WTC11 (cell line): ENCODE measurements around the gene FAU. TPM values are rescaled to one million over a fixed set of nuclear protein-coding genes. Genes with fewer than 3 reads are reported as not detected.

Experiments
- ATAC-seq: fragments of 200-7000 bp; cut with Tn5 transposase; 2 replicates; pipeline ENCODE4 v1.10.0; 2021; ENCODE audit warnings: mild to moderate bottlenecking, moderate library complexity
- CTCF ChIA-PET: fragments of 300-600 bp; sonication (Branson Sonifier 250); formaldehyde crosslinking; loops from one replicate; lab custom pipeline; 2021; ENCODE audit warnings: antibody characterized with exemption; lab: Charles Lee
- POLR2A ChIA-PET: fragments of 350-600 bp; sonication (Branson Sonifier 250); formaldehyde crosslinking; loops from one replicate; lab custom pipeline; 2021; ENCODE audit warnings: antibody characterized with exemption; lab: Charles Lee
- DNase-seq: peaks from one replicate; pipeline ENCODE4 v3.0.0; 2021; ENCODE audit warnings: low spot score
- H3K27ac Mint-ChIP-seq: 2 replicates; pipeline ENCODE4 v1.8.0; 2021; ENCODE audit warnings: mixed read lengths
- H3K27me3 Mint-ChIP-seq: 2 replicates; pipeline ENCODE4 v1.8.0; 2021; ENCODE audit warnings: low read depth, mild to moderate bottlenecking, moderate library complexity, mixed read lengths
- H3K36me3 Mint-ChIP-seq: 2 replicates; pipeline ENCODE4 v1.8.0; 2021; ENCODE audit warnings: mixed read lengths
- H3K4me1 Mint-ChIP-seq: 2 replicates; pipeline ENCODE4 v1.8.0; 2022; ENCODE audit warnings: mixed read lengths
- H3K4me3 Mint-ChIP-seq: 2 replicates; pipeline ENCODE4 v1.8.0; 2021; ENCODE audit warnings: mild to moderate bottlenecking, moderate library complexity, mixed read lengths
- H3K9me3 Mint-ChIP-seq: 2 replicates; pipeline ENCODE4 v1.8.0; 2021; ENCODE audit warnings: mixed read lengths
- AR ChIP-seq: fragments of 250-450 bp; sonication (Bioruptor Pico); IDR thresholded peaks from 2 replicates; pipeline ENCODE4 v1.9.0; 2021; ENCODE audit warnings: mild to moderate bottlenecking
- ARID4B ChIP-seq: sonication (generic); formaldehyde crosslinking; IDR thresholded peaks from 2 replicates; pipeline ENCODE4 v1.8.0; 2023; ENCODE audit warnings: missing genetic modification reagents, mild to moderate bottlenecking, borderline replicate concordance
- ATF6 ChIP-seq: sonication (generic); formaldehyde crosslinking; IDR thresholded peaks from 2 replicates; pipeline ENCODE4 v1.8.1; 2023; ENCODE audit warnings: mild to moderate bottlenecking, missing genetic modification reagents
- CTCF ChIP-seq: fragments of 200-600 bp; IDR thresholded peaks from 2 replicates; pipeline ENCODE4 v1.8.0; 2022; ENCODE audit warnings: antibody characterized with exemption
- E2F5 ChIP-seq: sonication (generic); formaldehyde crosslinking; IDR thresholded peaks from 2 replicates; pipeline ENCODE4 v1.8.1; 2022; ENCODE audit warnings: mild to moderate bottlenecking, moderate library complexity, missing genetic modification reagents
- ELF4 ChIP-seq: sonication (generic); formaldehyde crosslinking; IDR thresholded peaks from 2 replicates; pipeline ENCODE4 v1.8.1; 2022; ENCODE audit warnings: low read depth, mild to moderate bottlenecking, moderate library complexity, missing genetic modification reagents
- GTF2I ChIP-seq: fragments of 250-450 bp; sonication (Bioruptor Pico); conservative IDR thresholded peaks from 2 replicates; pipeline ENCODE4 v1.4.0; 2021; ENCODE audit warnings: mild to moderate bottlenecking
- MXD4 ChIP-seq: fragments of 250-450 bp; sonication (Bioruptor Pico); IDR thresholded peaks from 2 replicates; pipeline ENCODE4 v1.8.0; 2021; ENCODE audit warnings: mild to moderate bottlenecking, moderate library complexity, borderline replicate concordance
- PRRX2 ChIP-seq: fragments of 250-450 bp; sonication (Bioruptor Pico); IDR thresholded peaks from 2 replicates; pipeline ENCODE4 v1.8.0; 2021; ENCODE audit warnings: mild to moderate bottlenecking
- RORB ChIP-seq: fragments of 250-450 bp; sonication (Bioruptor Pico); IDR thresholded peaks from 2 replicates; pipeline ENCODE4 v1.9.0; 2021; ENCODE audit warnings: mild to moderate bottlenecking
- TP53 ChIP-seq: sonication (generic); formaldehyde crosslinking; IDR thresholded peaks from 2 replicates; pipeline ENCODE4 v1.8.1; 2023; ENCODE audit warnings: mild to moderate bottlenecking, missing genetic modification reagents
- ZBTB43 ChIP-seq: sonication (generic); formaldehyde crosslinking; IDR thresholded peaks from 2 replicates; pipeline ENCODE4 v1.8.1; 2023; ENCODE audit warnings: mild to moderate bottlenecking, missing genetic modification reagents
- ZNF138 ChIP-seq: sonication (generic); formaldehyde crosslinking; conservative IDR thresholded peaks from 2 replicates; pipeline ENCODE4 v1.8.1; 2022; ENCODE audit warnings: mild to moderate bottlenecking, moderate library complexity, missing genetic modification reagents
- ZNF219 ChIP-seq: sonication (generic); formaldehyde crosslinking; IDR thresholded peaks from 2 replicates; pipeline ENCODE4 v1.8.0; 2023; ENCODE audit warnings: missing genetic modification reagents, mild to moderate bottlenecking, borderline replicate concordance
- ZNF232 ChIP-seq: sonication (generic); formaldehyde crosslinking; IDR thresholded peaks from 2 replicates; pipeline ENCODE4 v1.8.0; 2022; ENCODE audit warnings: mild to moderate bottlenecking, missing genetic modification reagents
- ZNF317 ChIP-seq: sonication (generic); formaldehyde crosslinking; IDR thresholded peaks from 2 replicates; pipeline ENCODE4 v1.8.1; 2023; ENCODE audit warnings: low read depth, mild to moderate bottlenecking, moderate library complexity, missing genetic modification reagents, borderline replicate concordance
- total RNA-seq: library from RNA; stranded (reverse); gene quantifications from 3 replicates; pipeline ENCODE4 v1.2.3, GENCODE V29; 2021
- TF ChIP-seq, protein P1 (sequence below): fragments of 250-450 bp; sonication (Bioruptor Pico); IDR thresholded peaks from 2 replicates; pipeline ENCODE4 v1.9.0; 2021; ENCODE audit warnings: mild to moderate bottlenecking
- TF ChIP-seq, protein P2 (sequence below): sonication (generic); formaldehyde crosslinking; conservative IDR thresholded peaks from 2 replicates; pipeline ENCODE4 v1.8.1; 2022; ENCODE audit warnings: mild to moderate bottlenecking, missing genetic modification reagents

The FAU gene
- total RNA-seq, 1 experiment from 2014 or later = 991 TPM

DNA sequence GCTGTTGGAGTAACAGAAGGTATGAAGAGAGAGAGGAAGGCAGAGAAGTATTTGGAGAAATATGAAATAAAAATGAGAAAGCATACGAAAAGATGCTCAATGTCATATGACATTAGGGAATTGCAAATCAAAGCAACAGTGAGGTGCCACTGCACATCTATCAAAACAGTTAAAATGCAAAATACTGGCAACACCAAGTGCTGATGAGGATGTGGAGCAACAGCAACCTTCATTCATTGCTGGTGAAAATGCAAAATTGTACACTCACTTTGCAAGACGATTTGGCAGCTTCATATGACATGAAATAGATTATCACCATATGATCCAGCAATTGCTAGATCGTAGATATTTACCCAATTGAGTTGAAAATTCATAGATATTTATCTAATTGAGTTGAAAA is 38.7 kb upstream of the FAU start:
- ChIA-PET POLR2A (no interaction called here), CTCF (no interaction called here)
- TF ChIP-seq, protein P1, sequence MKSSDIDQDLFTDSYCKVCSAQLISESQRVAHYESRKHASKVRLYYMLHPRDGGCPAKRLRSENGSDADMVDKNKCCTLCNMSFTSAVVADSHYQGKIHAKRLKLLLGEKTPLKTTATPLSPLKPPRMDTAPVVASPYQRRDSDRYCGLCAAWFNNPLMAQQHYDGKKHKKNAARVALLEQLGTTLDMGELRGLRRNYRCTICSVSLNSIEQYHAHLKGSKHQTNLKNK (CRISPR knock-in tag) = no peak
- H3K36me3 Mint-ChIP-seq = no peaks in the 10 kb centered on the region
- no peak overlapping the region for H3K27ac Mint-ChIP-seq
- peaks cover 2% of the 10 kb centered on the region for H3K4me1 Mint-ChIP-seq
- ATAC-seq = no peak
- H3K4me3 Mint-ChIP-seq = no peak overlapping the region
- peaks cover 7% of the 10 kb centered on the region for H3K27me3 Mint-ChIP-seq
- DNase-seq = no peak
- no peaks in the 10 kb centered on the region for H3K9me3 Mint-ChIP-seq

DNA sequence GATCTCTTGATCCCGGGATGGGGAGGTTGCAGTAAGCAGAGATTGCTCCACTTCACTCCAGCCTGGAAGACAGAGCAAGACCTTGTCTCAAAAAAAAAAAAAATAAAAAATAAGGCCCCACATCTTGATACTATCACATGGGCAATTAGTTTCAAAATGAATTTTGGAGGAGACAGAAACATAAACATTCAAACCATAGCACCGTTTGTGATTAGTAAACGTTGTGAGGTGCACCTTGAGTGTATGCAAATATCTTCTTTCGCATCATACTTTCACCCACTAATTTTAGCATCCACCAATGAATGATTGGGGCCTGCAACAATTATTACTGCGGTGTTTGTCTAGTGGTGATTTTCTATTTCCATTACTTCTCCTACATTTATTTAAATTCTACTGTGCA is 37.1 kb upstream of the FAU start:
- DNase-seq = no peak
- TF ChIP-seq GTF2I (CRISPR knock-in tag) (no peak), ATF6 (CRISPR knock-in tag) (no peak), ELF4 (CRISPR knock-in tag) (no peak), TP53 (CRISPR knock-in tag) (no peak), PRRX2 (CRISPR knock-in tag) (no peak), ZNF317 (no peak), ZBTB43 (no peak), AR (CRISPR knock-in tag) (no peak), ZNF138 (CRISPR knock-in tag) (no peak), ZNF232 (CRISPR knock-in tag) (no peak), E2F5 (CRISPR knock-in tag) (no peak), ARID4B (CRISPR knock-in tag) (no peak), CTCF (no peak), ZNF219 (no peak), RORB (CRISPR knock-in tag) (no peak), MXD4 (CRISPR knock-in tag) (no peak)
- TF ChIP-seq, protein P2, sequence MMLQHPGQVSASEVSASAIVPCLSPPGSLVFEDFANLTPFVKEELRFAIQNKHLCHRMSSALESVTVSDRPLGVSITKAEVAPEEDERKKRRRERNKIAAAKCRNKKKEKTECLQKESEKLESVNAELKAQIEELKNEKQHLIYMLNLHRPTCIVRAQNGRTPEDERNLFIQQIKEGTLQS (CRISPR knock-in tag) = no peak
- TF ChIP-seq, all 79 proteins: peak for 0
- Mint-ChIP-seq H3K4me3 (no peak overlapping the region), H3K9me3 (no peaks in the 10 kb centered on the region), H3K4me1 (no peaks in the 10 kb centered on the region), H3K36me3 (no peaks in the 10 kb centered on the region), H3K27ac (no peak overlapping the region), H3K27me3 (peaks cover 7% of the 10 kb centered on the region)
- ChIA-PET POLR2A (no interaction called here), CTCF (no interaction called here)
- no peak for ATAC-seq
